ENCODE results near the gene AP1G2. TPM values are rescaled to one million over a fixed set of nuclear protein-coding genes. Genes with fewer than 3 reads are reported as not detected.

Gene AP1G2
- total and polyA plus RNA-seq, 2 of the 13 experiments (the other 11 are each of a cell fraction or from before 2014, with no cell fraction given), result 96.9 to 611 TPM

- CTCF ChIA-PET (ENCODE audit: low intra/inter-chr PET ratio, low total read pairs), result interaction anchor here (0.5 to 2.1 kb wide), 2 partner anchors 13 to 29 kb away, joined by 3 to 9 read pairs; no protein-coding TSS in a partner anchor
- FAIRE-seq (peak; percentile 64), DNase-seq (ENCODE audit: low spot score) (peak; percentile 98), ATAC-seq (peak; percentile 84)
- Histone ChIP-seq H2AFZ (ENCODE audit: low read length) (no peak overlapping the region), H3K27ac (ENCODE audit: extremely low read length, insufficient read depth, low read length) (peak overlapping the region; percentile 61), H3K4me3 (replicated peaks in 1 of 3; ENCODE audit: insufficient read depth in 1 of 3, low read depth in 2 of 3, low read length in 3 of 3) (0 out of 6 replicates have a peak overlapping the region, but pooled peaks of 1 of the 3 experiments have one; percentile 2), H3K4me1 (ENCODE audit: insufficient read depth, low read length) (peaks cover 70% of the 10 kb centered on the region), H3K4me2 (ENCODE audit: low read depth, low read length) (peak overlapping the region; percentile 51), H3K9me3 (ENCODE audit: low read length) (peaks cover 8% of the 10 kb centered on the region; the same call in 1 of the 2 replicates), H3K36me3 (replicated peaks in 1 of 2; ENCODE audit: control insufficient read depth in 1 of 2, insufficient read depth in 2 of 2, low read length in 2 of 2) (no peaks in the 10 kb centered on the region), H3K79me2 (ENCODE audit: insufficient read depth, low read length) (no peaks in the 10 kb centered on the region), H3K9ac (ENCODE audit: insufficient read depth, low read depth, low read length) (peak overlapping the region; percentile 49), H3K27me3 (ENCODE audit: control insufficient read depth in 1 of 2, insufficient read depth in 2 of 2, low read length in 2 of 2) (no peaks in the 10 kb centered on the region), H4K20me1 (ENCODE audit: insufficient read depth, low read length) (no peaks in the 10 kb centered on the region)
- POLR2A ChIA-PET, result interaction anchor here (0.7 to 10.5 kb wide), 19 partner anchors 9 to 593 kb away, joined by 3 to 267 read pairs (median 4); partner anchors contain the start of genes ACIN1, AP1G2, C14orf119 and DCAF11
- BruUV-seq (replicated peaks), result TSS peak; percentile 89
- intact Hi-C loops (cut with micrococcal nuclease; ENCODE audit: unreplicated experiment), result loop anchor here (1.0 kb wide), 1 partner anchor 8 kb away; no protein-coding TSS in a partner anchor
- 61% methylated on average over 12 of the region's 12 CpGs for WGBS (ENCODE audit: low lambda C conversion rate)
- in situ Hi-C loops (cut with HindIII; ENCODE audit: extremely low pct_ligation_motif_present, low pct_unique_long_range_greater_than_20kb), result no loop called here
- no peak for TF ChIP-seq PAF1 (CRISPR knock-in tag; IDR thresholded peaks at IDR 0.05)
- TF ChIP-seq REL (CRISPR knock-in tag; conservative IDR thresholded peaks at IDR 0.05), result no peak
- TF ChIP-seq HNRNPUL1 (IDR thresholded peaks at IDR 0.05; ENCODE audit: low read depth, low read length), result no peak
- TF ChIP-seq NR2F1 (CRISPR knock-in tag; IDR thresholded peaks at IDR 0.05), result peak in 1 of 2 experiments; percentile 71; a peak in 2 of 4 replicates
- TF ChIP-seq STAG1 (CRISPR knock-in tag; IDR thresholded peaks at IDR 0.05), result no peak
- TF ChIP-seq HCFC1 (IDR thresholded peaks at IDR 0.05; ENCODE audit: low read depth, low read length), result no peak
- 0 out of 2 replicates have a peak, but pooled peaks have one; percentile 31 for TF ChIP-seq ZNF615 (CRISPR knock-in tag; IDR thresholded peaks at IDR 0.05; ENCODE audit: borderline replicate concordance)
- TF ChIP-seq HIC2 (CRISPR knock-in tag; IDR thresholded peaks at IDR 0.05; ENCODE audit: low read depth), result 0 out of 2 replicates have a peak, but pooled peaks have one; percentile 29
- peak; percentile 83; the same call in 1 of the 2 replicates for TF ChIP-seq ZNF350 (CRISPR knock-in tag; IDR thresholded peaks at IDR 0.05; ENCODE audit: borderline replicate concordance, low read depth)
- peak; percentile 57 for TF ChIP-seq KAT7 (CRISPR knock-in tag; IDR thresholded peaks at IDR 0.05; ENCODE audit: borderline replicate concordance)
- no peak for TF ChIP-seq PLRG1 (conservative IDR thresholded peaks at IDR 0.05)
- peak; percentile 93 for TF ChIP-seq FOXA3 (CRISPR knock-in tag; IDR thresholded peaks at IDR 0.05)
- TF ChIP-seq MTA1 (CRISPR knock-in tag; IDR thresholded peaks at IDR 0.05; ENCODE audit: borderline replicate concordance), result peak; percentile 63; the same call in 1 of the 2 replicates
- TF ChIP-seq ARNT2 (CRISPR knock-in tag; IDR thresholded peaks at IDR 0.05; ENCODE audit: low read depth), result 0 out of 2 replicates have a peak, but pooled peaks have one; percentile 22
- no peak for TF ChIP-seq ZNF275 (CRISPR knock-in tag; IDR thresholded peaks at IDR 0.05; ENCODE audit: borderline replicate concordance)
- TF ChIP-seq MBD4 (IDR thresholded peaks at IDR 0.05; ENCODE audit: borderline replicate concordance, low read length), result no peak
- TF ChIP-seq MEIS1 (CRISPR knock-in tag; IDR thresholded peaks at IDR 0.05; ENCODE audit: borderline replicate concordance), result peak; percentile 80; the same call in 1 of the 2 replicates
- TF ChIP-seq ZC3H4 (CRISPR knock-in tag; IDR thresholded peaks at IDR 0.05; ENCODE audit: borderline replicate concordance), result no peak; the same call in 1 of the 2 replicates
- TF ChIP-seq ZFP1 (CRISPR knock-in tag; IDR thresholded peaks at IDR 0.05), result no peak; the same call in none of the 2 replicates
- no peak for TF ChIP-seq TBL1XR1 (IDR thresholded peaks at IDR 0.05; ENCODE audit: borderline replicate concordance, low read length, partially characterized antibody)
- no peak for TF ChIP-seq TOE1 (CRISPR knock-in tag; IDR thresholded peaks at IDR 0.05)
Observed at GRCh38 chr14:23602181-23603095, 34.8 kb upstream of the AP1G2 start.
